ENCODE data around the gene MAPKBP1.

MAPKBP1 gene

GRCh38 chr15:41848631-41849030, 74.3 kb downstream of the MAPKBP1 start:
- DNase-seq (ENCODE audit: low read depth), result peak; percentile 8

DNA sequence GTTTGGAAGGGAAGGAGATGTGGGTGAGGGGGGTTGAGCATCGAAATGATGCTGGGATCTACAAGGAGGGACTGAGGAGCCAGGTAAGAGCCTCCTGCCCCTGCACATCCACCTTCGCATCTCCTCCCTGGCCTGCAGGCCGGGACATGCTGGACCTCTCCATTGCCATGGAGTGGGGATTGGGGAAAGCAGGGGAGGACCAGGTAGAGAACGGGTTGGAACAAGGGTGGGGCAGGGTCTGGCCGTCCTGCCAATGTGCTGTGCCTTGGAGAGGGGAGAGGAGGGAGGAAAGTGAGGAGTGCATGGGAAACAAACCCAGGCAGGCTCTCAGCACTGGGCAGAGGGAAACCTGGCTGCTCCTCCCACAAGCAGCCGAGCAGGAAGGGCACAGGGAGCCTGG, 74.9 kb downstream of the MAPKBP1 start:
- no peak for DNase-seq (ENCODE audit: low read depth)

DNA sequence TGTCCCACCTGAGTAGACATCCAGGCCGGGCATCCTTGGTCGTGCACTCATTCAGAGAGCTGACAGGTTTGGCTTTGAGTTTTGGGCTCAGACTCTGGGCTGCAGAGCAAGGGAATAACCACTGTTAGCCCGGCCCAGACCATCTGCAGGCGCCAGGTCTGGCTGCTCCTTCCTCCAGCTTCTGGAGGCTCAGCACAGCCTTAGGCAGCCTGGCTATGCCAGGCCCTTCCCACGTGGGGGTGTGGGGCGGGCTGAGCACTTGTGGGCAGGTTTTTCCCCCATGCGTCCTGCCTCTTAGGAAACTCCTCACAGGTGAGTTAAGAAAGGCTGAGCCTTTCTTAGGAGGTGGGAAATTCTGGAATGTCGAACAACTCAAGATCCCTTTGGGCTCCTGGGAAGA, 75.6 kb downstream of the MAPKBP1 start:
- no peak for DNase-seq (ENCODE audit: low read depth)

DNA sequence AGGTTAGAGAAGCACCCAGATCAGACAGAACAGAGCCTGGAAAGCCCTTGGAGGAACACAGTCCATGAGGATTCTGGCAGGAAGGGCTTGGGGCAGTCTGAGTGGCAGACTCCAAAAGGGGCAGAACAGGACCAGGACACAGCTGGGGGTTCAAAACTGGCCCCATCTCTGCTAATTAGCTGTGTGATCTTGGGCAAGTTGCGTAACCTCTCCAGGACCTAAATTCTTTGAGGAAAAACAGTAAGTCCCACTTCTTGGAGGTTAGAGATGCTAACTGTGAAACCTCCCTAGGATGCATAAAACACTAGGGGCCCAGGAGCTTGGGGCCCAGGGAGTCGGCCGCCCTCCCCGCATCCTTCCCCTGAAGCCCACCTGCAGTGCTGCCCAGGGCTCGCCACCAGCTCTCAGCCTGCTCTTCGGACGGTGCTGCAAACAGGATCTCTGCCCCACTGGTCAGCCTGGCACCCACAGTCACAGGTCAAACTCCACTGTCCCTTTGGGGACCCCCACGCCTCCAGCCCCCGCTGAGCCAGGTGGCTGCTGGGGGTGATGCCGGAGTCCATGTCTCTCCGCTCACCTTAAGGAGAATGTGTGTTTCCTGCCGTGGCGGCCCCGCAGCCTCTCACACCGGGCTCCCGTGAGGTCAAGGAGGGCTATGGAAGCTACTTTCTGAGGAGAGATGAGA, 76.3 kb downstream of the MAPKBP1 start:
- DNase-seq (ENCODE audit: low read depth), result no peak

- DNase-seq (ENCODE audit: low read depth), result no peak
Measured at GRCh38 chr15:41851167-41851523, 76.9 kb downstream of the MAPKBP1 start.

DNA sequence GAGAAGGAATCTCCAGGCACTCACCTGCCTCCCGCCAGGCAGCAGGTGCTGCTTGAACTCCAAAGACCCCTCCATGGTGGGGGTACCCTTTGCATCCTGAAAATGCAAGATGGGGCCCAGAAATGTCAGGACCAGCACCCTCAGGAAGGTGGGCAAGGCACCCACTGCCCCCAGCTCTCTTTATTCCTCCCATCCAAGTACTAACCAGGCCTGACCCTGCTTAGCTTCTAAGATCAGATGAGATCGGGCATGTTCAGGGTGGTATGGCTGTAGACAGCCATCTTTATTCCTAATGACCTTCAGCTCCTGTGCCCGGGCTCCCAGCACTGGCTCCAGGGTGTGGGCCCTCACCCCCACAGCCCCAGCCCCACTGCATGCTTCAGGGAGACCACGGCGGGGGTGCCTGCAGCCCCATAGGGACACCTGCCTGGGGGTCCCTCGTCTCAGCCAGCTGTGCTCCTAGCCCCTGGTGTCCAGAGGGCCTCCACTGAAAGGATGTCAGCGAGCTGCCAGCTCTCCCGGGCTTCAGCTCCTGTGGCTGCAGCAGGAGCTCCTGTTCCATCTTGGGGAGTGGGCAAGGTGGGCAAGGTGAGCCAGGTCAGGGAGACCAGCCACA, 77.6 kb downstream of the MAPKBP1 start:
- DNase-seq (ENCODE audit: low read depth), result no peak

DNA sequence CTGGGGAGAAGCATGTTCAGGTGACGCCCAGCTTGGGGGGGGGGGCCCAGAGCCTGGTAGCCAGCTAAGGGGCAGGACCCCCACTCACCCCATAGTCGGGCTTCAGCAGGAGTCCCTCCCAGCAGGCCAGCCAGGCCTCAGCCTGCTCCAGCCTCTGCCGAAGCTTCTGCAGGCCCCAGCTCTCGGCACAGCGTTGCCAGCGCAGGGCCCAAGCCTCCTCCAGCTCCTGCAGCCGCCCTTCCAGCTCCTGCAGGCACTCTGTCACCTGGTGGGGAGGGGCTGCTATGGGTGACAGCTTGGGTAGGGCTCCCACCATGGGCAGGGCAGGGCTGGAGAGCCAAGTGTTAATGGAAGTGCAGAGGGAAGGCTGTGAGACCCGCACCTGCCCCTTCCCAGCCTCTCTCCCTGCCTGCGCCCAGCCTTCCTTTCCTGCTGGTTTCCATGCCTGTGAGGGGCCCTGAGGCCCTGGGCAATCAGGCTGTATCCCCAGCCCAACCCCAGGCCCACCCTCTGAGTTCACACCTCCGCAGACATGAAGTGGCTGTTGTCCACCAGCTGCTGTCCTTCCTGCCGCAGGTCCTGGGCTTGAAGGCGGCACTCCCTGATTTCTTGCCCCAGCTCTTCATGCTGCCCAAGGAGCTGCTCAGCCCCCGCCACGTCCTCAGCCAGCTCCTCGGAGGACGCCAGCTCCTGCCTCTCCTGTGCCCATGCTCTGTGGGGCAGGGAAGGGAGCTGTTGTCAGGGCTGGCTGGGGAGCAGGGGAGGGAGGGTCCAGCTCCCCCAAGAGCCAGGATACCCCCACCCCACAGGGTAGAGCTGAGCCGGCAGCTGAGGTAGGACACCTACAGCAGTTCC, 78.7 kb downstream of the MAPKBP1 start:
- DNase-seq (ENCODE audit: low read depth), result no peak

DNA sequence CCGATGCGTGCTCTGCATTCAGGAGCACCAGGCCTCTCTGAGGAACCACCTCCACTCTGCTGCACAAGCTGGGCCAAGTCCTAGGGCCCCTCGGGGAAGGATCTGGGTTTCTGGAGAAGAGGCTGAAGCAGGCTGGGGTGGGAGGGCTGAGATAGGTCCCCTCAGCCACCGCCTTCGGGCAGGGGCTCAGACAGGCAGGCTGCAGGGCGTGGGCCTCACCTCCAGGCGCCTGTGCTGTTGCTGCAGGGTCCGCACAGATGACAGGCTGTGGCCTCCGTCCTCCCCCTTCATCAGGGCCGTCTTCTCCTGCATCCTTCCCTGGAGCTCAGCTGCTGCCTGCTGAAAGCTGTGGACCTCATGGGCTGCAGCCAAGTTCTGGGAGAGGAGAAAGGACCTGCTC, 79.5 kb downstream of the MAPKBP1 start:
- DNase-seq (ENCODE audit: low read depth), result no peak

DNA sequence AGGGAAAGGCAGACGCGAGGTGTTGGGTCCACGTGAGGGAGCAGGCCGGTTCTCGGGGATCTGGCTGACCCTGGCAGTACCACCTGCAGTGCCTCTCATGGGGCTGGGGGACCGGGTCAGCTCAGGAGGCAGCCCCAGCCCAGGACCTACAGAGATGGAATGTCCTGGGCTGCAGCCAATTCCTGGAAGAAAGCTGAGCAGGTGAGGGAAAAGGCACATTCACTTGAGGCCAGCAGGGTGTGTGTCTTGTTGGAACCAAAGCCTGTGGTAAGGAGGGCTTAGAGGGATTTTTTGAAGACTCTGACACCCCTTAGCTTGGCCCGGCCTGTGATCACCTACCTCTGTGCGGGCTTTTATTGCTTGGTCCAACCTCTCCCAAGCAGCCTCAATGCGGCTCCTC, 80.2 kb downstream of the MAPKBP1 start:
- DNase-seq (ENCODE audit: low read depth), result no peak

DNA sequence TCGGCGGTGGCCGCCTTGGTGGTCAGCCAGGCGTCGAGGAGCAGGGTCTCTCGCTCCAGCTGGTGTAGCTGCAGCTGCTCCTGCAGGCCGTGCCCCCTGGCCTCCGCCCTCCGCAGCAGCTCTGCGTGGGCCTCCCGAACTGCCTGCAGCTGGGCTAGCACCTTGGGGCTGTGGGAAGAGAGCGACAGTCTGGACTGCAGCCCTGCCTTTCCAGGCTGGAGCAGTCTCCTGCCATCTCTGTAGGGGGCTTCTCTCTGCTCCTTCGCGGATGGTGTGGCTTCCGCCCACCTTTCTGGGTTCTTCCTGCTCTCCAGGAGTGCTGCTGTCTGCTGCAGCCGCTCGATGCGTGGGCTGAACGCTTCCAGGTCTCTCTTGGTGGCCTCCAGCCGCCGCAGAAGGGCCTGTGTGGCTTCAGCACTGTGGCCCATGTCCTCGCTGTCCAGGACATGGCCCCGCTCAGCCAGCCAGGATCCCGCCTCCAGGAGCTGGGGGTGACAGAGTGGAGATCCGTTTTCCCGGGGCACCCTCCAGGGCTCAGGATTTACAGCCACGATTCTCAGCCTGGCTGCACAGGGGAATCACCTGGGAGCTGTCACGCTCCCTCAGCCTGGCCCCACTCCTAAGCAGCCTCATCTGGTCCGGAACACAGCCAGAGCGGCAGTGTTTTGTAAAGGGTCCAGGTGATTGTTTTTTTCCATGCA, 81.1 kb downstream of the MAPKBP1 start:
- no peak for DNase-seq (ENCODE audit: low read depth)

DNA sequence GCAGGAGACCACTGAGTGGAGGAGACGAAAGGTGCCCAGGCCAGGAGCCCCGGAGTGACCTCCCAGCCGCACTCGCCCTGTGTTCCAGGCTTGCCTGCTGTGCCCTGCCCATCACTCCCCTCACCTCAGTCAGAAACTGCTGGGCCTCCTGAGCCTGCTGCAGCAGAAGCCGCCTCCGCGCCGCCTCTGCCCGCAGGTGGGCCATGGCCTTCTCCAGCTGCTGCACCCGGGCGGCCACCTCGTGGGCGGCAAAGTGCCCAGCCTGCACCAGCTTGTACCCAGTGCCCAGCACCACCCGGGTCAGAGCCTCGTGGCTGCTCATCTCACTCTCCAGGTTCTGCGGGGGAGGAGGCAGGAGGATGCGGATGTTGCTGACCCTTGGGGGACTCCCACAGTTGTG, 82.0 kb downstream of the MAPKBP1 start:
- no peak for DNase-seq (ENCODE audit: low read depth)

GRCh38 chr15:41856716-41857115, 82.4 kb downstream of the MAPKBP1 start:
- no peak for DNase-seq (ENCODE audit: low read depth)

DNA sequence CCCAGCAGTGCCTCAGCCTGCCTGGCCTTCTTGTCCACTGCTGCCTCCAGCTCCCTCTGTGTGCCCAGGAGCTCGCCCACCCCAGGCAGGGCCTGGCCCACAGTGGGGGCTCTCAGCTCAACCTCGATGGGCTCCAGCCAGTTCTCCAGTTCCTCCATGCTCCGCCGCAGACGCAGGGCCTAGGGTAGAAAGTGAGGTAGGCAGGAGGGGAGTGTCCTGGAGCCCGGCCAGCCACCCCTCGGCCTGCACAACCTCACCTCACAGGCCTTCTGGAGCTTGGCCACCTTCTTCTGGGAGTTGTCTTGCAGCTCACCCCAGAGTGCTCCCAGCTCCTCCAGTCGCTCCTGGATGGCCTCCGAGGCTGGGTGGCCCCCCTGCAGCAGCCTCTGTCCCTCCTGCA, 83.0 kb downstream of the MAPKBP1 start:
- DNase-seq (ENCODE audit: low read depth), result no peak

DNA sequence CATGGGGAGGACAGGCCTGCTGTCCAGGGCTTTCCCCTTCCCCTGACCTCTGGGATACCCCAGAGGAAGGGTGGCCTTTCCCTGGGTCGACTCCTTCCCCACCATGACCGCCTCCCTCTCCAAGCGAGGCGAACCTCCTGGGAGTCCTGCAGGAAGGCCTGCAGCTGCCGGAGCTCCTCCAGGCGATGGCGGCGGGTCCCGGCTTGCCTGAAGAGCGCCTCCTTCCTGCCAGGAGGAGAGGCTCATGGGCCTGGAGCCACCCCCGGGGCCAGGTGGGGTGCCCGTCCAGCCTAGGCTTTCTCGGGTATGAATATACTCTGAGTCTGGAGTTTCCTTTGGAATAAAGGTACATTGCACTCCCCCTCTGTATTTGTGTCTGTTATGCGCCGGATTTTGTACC, 84.5 kb downstream of the MAPKBP1 start:
- no peak for DNase-seq (ENCODE audit: low read depth)

DNA sequence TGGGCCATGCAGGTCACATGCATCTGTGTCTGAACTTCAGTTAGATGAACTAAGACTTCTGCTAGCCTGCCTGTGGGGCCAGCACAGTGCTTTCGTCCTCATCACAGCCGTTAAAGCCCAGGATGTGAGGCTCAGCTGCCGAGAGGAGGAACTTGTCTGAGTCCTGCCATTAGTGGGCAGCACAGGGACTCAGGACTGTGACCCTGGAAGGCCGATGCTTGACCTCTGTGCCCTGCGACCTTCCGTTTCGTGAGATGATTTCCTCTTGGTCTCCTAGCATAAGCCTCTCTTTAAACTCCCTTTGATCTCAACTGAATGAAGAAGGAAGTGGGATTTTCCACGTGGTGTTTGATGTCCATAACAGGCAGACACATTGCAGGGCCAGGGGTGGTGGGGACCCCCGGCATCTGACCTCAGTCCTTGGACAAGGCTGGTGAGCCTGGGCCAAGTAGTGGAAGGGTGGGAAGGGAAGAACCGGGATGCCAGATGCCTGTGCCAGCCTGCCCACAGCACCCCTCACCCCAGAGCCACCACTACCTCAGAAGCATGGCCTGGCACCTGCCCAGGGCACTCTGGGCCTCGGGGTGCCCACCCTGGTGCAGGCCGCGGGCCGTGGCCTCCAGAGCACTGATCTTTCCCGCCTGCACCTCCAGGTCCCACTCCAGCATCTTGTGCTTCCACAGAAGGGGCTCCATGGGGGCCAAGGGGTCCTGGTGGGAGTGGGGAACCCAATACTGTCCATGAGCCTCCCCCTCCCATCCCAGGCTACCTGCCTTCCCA, 86.0 kb downstream of the MAPKBP1 start:
- no peak for DNase-seq (ENCODE audit: low read depth)

- DNase-seq (ENCODE audit: low read depth), result no peak
Measured at GRCh38 chr15:41861736-41862356, 87.6 kb downstream of the MAPKBP1 start.

GRCh38 chr15:41862515-41863116, 88.3 kb downstream of the MAPKBP1 start:
- no peak for DNase-seq (ENCODE audit: low read depth)

- no peak for DNase-seq (ENCODE audit: low read depth)
Measured at GRCh38 chr15:41865490-41866055, 91.3 kb downstream of the MAPKBP1 start.

- no peak for DNase-seq (ENCODE audit: low read depth)
Measured at GRCh38 chr15:41866263-41866703, 92.0 kb downstream of the MAPKBP1 start.

- DNase-seq (ENCODE audit: low read depth), result no peak
Measured at GRCh38 chr15:41866872-41867579, 92.7 kb downstream of the MAPKBP1 start.
